Activated T-helper 1 cell treated with anti-CD3 and anti-CD28 coated beads, Interleukin-2, amount 50 U/mL, for 16 hours (primary cell): ENCODE measurements around the gene ITIH4.

Experiments used
- DNase-seq, 2 donors: peaks; one replicate each; pipeline ENCODE4 v3.0.0-alpha.2; 2020; ENCODE audit warnings: low read depth in 1 of 2, low spot score in 1 of 2

Gene ITIH4

DNA sequence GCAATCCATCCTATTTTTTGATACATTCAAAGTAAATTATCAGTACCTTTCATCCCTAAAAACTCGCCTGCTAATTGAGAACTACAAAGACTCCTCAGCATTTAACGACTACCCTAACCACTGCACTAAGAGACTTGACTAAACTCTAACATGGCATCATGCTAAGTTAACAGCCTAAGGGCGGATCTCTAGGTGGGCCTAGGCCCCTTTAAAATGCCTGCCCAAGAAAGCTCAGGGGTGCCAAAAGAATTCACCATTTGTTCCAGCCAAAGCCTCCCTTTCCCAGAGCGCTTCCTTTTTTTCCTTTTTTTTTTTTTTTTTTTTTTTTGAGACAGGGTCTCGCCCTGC is 59.2 kb downstream of the ITIH4 start:
- DNase-seq = no peak

DNA sequence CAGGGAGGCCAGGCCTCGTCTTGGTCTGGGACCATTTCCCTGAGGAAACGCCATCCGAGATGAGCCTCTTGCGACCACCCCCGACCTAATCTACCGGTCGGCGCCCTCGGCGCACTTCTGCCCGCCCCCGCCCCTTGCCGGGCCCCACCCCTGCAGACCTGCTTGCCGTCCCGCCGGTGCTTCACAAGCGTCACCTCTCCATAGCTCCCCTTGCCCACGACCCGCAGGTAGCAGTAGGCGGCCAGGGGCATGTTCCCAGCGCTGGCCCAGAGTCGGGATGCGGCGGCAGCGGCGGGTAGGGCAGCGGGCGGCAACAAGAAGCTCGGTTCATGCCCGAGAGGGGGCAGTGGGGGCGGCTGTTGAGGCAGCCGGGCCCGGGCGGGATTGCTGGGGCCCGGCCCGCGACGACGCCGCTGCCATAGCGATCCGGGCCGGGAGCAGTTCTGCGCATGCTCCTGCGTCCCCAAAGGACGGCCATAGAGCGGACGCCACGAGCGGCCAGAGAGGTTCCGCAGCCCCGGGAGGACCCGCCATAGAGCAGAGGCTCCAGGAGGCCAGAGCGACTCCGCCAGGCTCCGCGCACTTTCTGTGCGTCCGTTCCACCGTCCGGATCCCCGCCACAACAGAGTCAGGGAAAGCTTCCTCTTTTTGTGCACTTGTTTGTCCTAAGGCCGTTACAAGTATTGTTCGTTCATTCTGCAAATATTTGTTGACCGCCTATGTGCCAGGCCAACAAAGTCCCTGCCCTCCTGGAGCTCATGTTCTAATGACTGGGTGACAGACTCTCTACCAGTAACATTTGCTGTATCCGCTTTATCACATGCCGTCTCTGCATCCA is 59.8 kb downstream of the ITIH4 start, which contains the start of gene NEK4:
Gene NEK4 (minus strand): TSS at position 445 of the 838 bp plus-strand sequence. CDS start 194 bp downstream, at position 251.
- DNase-seq = peak; percentile 65 to 74

GRCh38 chr3:52769786-52770455 is 60.6 kb downstream of the ITIH4 start:
- no peak for DNase-seq

- no peak for DNase-seq
Measured at GRCh38 chr3:52763466-52763865, 67.0 kb downstream of the ITIH4 start.
